IPS-15b (cell line): ENCODE measurements around the gene SKI.

Experiments used
- H3K27me3 ChIP-seq: one replicate; pipeline ENCODE4 v1.6.1; 2013; ENCODE audit warnings: low read length; ENCODE audit not compliant: control insufficient read depth, insufficient read depth
- H3K36me3 ChIP-seq: one replicate; pipeline ENCODE4 v1.6.1; 2013; ENCODE audit warnings: low read length; ENCODE audit not compliant: control insufficient read depth, insufficient read depth
- H3K4me1 ChIP-seq: one replicate; pipeline ENCODE4 v1.6.1; 2013; ENCODE audit warnings: mild to moderate bottlenecking, low read length; ENCODE audit not compliant: control insufficient read depth, insufficient read depth
- H3K4me3 ChIP-seq: one replicate; pipeline ENCODE4 v1.5.1; 2013; ENCODE audit warnings: low read depth, low read length
- H3K9ac ChIP-seq: one replicate; pipeline ENCODE4 v1.6.1; 2013; ENCODE audit warnings: low read depth, mild to moderate bottlenecking, low read length
- H3K9me3 ChIP-seq: one replicate; pipeline ENCODE4 v1.6.1; 2013; ENCODE audit warnings: mild to moderate bottlenecking, low read length; ENCODE audit not compliant: control insufficient read depth, insufficient read depth

Gene SKI

GRCh38 chr1:2283991-2284895 lies 56.1 kb downstream of the SKI start:
- Histone ChIP-seq H3K9me3 (no peaks in the 10 kb centered on the region), H3K36me3 (no peaks in the 10 kb centered on the region), H3K9ac (no peak overlapping the region), H3K4me3 (no peak overlapping the region), H3K4me1 (peaks cover 4% of the 10 kb centered on the region), H3K27me3 (no peaks in the 10 kb centered on the region)

GRCh38 chr1:2284932-2285331 lies 56.8 kb downstream of the SKI start:
- no peak overlapping the region for H3K9ac ChIP-seq
- no peaks in the 10 kb centered on the region for H3K9me3 ChIP-seq
- no peaks in the 10 kb centered on the region for H3K27me3 ChIP-seq
- no peaks in the 10 kb centered on the region for H3K36me3 ChIP-seq
- no peak overlapping the region for H3K4me3 ChIP-seq
- H3K4me1 ChIP-seq: no peaks in the 10 kb centered on the region

- Histone ChIP-seq H3K9ac (no peak overlapping the region), H3K36me3 (no peaks in the 10 kb centered on the region), H3K9me3 (no peaks in the 10 kb centered on the region), H3K4me1 (peaks cover 5% of the 10 kb centered on the region), H3K27me3 (no peaks in the 10 kb centered on the region), H3K4me3 (no peak overlapping the region)
Measured at GRCh38 chr1:2286923-2287322, 58.8 kb downstream of the SKI start.

- H3K4me3 ChIP-seq: no peak overlapping the region
- H3K4me1 ChIP-seq: peaks cover 5% of the 10 kb centered on the region
- H3K9ac ChIP-seq: no peak overlapping the region
- no peaks in the 10 kb centered on the region for H3K9me3 ChIP-seq
- H3K27me3 ChIP-seq: no peaks in the 10 kb centered on the region
- no peaks in the 10 kb centered on the region for H3K36me3 ChIP-seq
Measured at GRCh38 chr1:2287649-2288048, 59.5 kb downstream of the SKI start.

GRCh38 chr1:2288311-2288710 lies 60.2 kb downstream of the SKI start:
- no peaks in the 10 kb centered on the region for H3K36me3 ChIP-seq
- no peaks in the 10 kb centered on the region for H3K27me3 ChIP-seq
- H3K4me1 ChIP-seq: peaks cover 5% of the 10 kb centered on the region
- no peak overlapping the region for H3K9ac ChIP-seq
- H3K9me3 ChIP-seq: no peaks in the 10 kb centered on the region
- H3K4me3 ChIP-seq: no peak overlapping the region

- no peaks in the 10 kb centered on the region for H3K36me3 ChIP-seq
- H3K27me3 ChIP-seq: no peaks in the 10 kb centered on the region
- no peak overlapping the region for H3K9ac ChIP-seq
- H3K4me3 ChIP-seq: no peak overlapping the region
- peaks cover 5% of the 10 kb centered on the region for H3K4me1 ChIP-seq
- H3K9me3 ChIP-seq: no peaks in the 10 kb centered on the region
Measured at GRCh38 chr1:2288816-2289536, 60.9 kb downstream of the SKI start.

- no peak overlapping the region for H3K4me3 ChIP-seq
- H3K9me3 ChIP-seq: no peaks in the 10 kb centered on the region
- H3K36me3 ChIP-seq: no peaks in the 10 kb centered on the region
- H3K27me3 ChIP-seq: no peaks in the 10 kb centered on the region
- H3K9ac ChIP-seq: no peak overlapping the region
- H3K4me1 ChIP-seq: peaks cover 5% of the 10 kb centered on the region
Measured at GRCh38 chr1:2289607-2290006, 61.5 kb downstream of the SKI start.

- Histone ChIP-seq H3K36me3 (no peaks in the 10 kb centered on the region), H3K4me3 (no peak overlapping the region), H3K27me3 (no peaks in the 10 kb centered on the region), H3K9me3 (no peaks in the 10 kb centered on the region), H3K4me1 (peaks cover 5% of the 10 kb centered on the region), H3K9ac (no peak overlapping the region)
Measured at GRCh38 chr1:2290171-2290578, 62.1 kb downstream of the SKI start.

- no peaks in the 10 kb centered on the region for H3K36me3 ChIP-seq
- no peaks in the 10 kb centered on the region for H3K27me3 ChIP-seq
- no peaks in the 10 kb centered on the region for H3K9me3 ChIP-seq
- no peak overlapping the region for H3K4me3 ChIP-seq
- no peak overlapping the region for H3K9ac ChIP-seq
- peaks cover 5% of the 10 kb centered on the region for H3K4me1 ChIP-seq
Measured at GRCh38 chr1:2290595-2291510, 62.7 kb downstream of the SKI start.

- Histone ChIP-seq H3K4me1 (peaks cover 5% of the 10 kb centered on the region), H3K27me3 (no peaks in the 10 kb centered on the region), H3K9ac (no peak overlapping the region), H3K9me3 (no peaks in the 10 kb centered on the region), H3K36me3 (no peaks in the 10 kb centered on the region), H3K4me3 (no peak overlapping the region)
Measured at GRCh38 chr1:2291577-2291976, 63.5 kb downstream of the SKI start.

GRCh38 chr1:2292725-2293450 lies 64.8 kb downstream of the SKI start:
- H3K4me3 ChIP-seq: no peak overlapping the region
- no peaks in the 10 kb centered on the region for H3K9me3 ChIP-seq
- H3K36me3 ChIP-seq: no peaks in the 10 kb centered on the region
- H3K9ac ChIP-seq: no peak overlapping the region
- H3K4me1 ChIP-seq: peaks cover 5% of the 10 kb centered on the region
- no peaks in the 10 kb centered on the region for H3K27me3 ChIP-seq
